Panc1 (cell line): ENCODE measurements around the gene KIF15.

Source experiments
- CTCF ChIP-seq: fragments of 450-650 bp; IDR thresholded peaks from 2 replicates; pipeline ENCODE4 v1.5.1; 2017; ENCODE audit warnings: mild to moderate bottlenecking
- POLR2AphosphoS5 ChIP-seq: IDR thresholded peaks from 2 replicates; pipeline ENCODE4 v1.6.1; 2012; ENCODE audit warnings: mild to moderate bottlenecking, low read depth, low read length, moderate library complexity
- REST ChIP-seq, 2 experiments: IDR thresholded peaks; 2 replicates each; pipeline ENCODE4 v1.6.1; 2011 to 2012; ENCODE audit warnings: low read depth in 2 of 2, control low read depth in 1 of 2, low read length in 1 of 2, mild to moderate bottlenecking in 1 of 2, moderate library complexity in 1 of 2; ENCODE audit not compliant: insufficient read depth in 1 of 2
- SIN3A ChIP-seq: IDR thresholded peaks from 2 replicates; pipeline ENCODE4 v1.6.1; 2012; ENCODE audit warnings: low read depth, mild to moderate bottlenecking, low read length, moderate library complexity, borderline replicate concordance; ENCODE audit not compliant: insufficient read depth

- TF ChIP-seq CTCF (no peak), POLR2AphosphoS5 (no peak), REST (IDR thresholded peaks at IDR 0.05; ENCODE audit: insufficient read depth in 1 of 2, low read depth in 2 of 2, low read length in 1 of 2) (no peak), SIN3A (no peak)
Observed at GRCh38 chr3:44832965-44833364, 71.4 kb downstream of the KIF15 start.
